Measurements from ENCODE around the gene MEIOSIN.

DNA sequence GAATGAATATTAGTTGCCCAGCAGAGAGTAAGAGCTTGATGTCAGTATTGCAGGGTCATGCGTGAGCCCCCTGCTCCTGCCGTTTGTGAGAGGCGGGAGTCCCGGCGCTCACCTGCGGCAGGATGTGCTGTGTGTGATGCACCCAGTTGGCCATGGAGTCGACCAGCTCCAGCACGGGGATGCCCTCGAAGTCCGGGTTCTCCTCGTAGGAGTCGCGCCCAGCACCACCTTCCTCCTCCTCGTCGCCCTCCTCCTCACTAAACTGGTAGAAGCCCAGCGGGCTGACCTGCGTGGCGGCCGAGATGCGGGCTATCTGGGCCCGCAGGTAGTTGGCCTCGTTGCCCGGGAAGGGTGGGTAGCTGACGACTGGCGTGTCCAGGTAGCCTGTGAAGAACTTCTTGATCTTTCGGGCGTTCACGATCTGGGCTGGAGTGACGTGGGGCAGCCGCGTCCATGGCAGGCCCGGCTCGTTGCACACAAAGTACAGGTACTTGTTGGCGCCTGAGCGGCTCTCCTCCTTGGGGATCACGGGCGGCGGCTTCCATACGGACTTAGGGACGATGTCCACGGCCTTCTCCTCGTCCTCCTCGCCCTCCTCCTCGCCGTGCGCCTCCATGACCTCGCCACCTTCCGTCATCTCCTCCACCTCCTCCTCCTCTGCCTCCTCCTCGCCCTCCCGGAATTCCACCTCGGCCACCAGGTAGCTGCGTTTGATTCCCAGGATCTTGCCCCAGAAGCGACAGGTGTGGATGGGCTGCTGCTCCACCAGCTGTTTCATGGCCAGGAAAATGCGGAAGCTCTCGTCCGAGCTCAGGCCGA is 71.1 kb downstream of the MEIOSIN start:
- TF ChIP-seq CTCF (IDR thresholded peaks at IDR 0.05) (no peak), POLR2A (IDR thresholded peaks at IDR 0.05) (no peak)

Data from testis (tissue), 2 donors.